Endometrium (tissue), 2 donors: ENCODE data around the gene TRAPPC12.

Source experiments
- FAIRE-seq: peaks from 2 replicates; lab custom pipeline; 2012; peaks lifted over from hg19 to GRCh38; lab: Jason Lieb, UNC
- donor health status: control.
- donor health status: control.

TRAPPC12 gene

DNA sequence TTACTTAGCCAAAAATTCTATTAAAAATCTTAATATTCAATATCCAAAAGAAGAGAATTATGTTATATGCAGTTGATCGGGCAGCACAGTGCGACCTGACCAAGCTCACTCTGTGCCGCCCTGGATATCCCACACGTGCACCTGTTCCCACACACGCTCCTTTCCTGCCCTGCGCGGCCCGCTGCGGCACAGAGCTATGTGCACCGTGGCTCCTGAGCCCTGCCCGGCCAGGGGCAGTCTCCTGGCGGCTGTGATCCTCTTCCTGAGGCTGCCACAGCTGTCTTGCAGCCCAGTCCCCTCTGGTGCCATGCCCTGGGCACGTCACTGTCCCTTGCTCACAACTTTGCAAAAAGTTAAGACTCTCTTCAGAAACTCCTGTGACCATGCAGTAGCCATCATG, 29.3 kb downstream of the TRAPPC12 start:
- FAIRE-seq = no peak

DNA sequence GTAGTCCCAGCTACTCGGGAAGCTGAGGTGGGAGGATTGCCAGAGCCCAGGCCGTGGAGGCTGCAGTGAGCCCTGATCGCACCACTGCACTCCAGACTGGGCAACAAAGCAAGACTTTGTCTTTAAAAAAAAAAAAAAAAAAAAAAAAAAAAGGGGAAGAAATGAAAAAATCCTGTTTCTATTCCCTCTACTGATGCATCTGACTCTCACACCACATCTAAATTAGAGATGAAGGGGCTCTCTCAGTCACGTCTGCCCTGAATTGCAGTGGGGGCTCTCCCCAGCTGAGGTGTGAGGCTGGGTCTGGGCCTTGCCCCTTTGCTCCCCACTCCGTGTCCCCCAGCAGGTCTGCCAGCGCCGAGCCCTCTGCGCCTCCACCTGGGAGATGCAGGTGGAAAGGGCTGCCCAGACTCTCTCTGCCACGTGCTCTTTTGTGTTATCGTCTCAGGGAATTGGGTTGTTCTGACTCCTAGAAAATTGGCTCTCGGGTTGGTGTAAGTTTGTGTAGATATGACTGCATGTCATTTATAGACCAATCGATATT, 30.2 kb downstream of the TRAPPC12 start:
- FAIRE-seq = no peak

DNA sequence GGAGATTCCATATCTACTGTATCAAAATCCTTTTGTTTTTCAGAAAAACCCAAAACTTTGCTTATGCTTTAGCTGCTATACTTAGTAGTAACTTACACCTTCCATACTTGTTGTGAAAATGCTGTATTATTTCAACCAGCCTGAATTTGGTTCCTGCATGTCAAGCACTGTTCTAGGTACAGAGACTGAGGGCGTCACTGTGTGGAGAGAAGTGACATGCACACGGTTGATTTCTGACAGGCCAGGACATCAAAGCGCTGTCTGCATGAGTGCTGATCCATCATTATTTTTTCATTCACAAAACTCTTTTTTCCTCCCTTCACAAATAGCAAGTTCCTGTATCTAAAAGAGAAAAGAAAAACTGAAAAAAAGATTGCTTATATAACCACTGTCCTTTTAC, 31.6 kb downstream of the TRAPPC12 start:
- FAIRE-seq = no peak

DNA sequence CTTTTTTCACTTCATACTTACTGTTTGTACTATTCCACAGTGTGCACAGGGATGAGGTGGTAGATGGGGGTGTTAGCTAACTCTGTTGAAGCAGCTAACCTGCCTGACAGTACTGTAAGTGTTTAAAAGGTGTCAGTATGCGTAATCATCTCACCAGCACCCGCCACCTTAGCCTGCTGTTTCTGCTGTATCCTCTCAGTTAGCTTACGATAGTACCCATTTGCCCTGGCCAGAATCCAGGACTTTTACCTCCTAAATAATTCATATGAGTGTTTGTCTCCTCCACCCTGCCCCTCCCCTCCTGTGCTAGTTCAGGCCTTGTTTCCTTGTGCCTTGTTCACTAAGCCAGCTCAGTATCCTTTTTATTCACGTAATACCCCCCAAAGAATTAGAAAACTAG, 34.2 kb downstream of the TRAPPC12 start:
- no peak for FAIRE-seq

DNA sequence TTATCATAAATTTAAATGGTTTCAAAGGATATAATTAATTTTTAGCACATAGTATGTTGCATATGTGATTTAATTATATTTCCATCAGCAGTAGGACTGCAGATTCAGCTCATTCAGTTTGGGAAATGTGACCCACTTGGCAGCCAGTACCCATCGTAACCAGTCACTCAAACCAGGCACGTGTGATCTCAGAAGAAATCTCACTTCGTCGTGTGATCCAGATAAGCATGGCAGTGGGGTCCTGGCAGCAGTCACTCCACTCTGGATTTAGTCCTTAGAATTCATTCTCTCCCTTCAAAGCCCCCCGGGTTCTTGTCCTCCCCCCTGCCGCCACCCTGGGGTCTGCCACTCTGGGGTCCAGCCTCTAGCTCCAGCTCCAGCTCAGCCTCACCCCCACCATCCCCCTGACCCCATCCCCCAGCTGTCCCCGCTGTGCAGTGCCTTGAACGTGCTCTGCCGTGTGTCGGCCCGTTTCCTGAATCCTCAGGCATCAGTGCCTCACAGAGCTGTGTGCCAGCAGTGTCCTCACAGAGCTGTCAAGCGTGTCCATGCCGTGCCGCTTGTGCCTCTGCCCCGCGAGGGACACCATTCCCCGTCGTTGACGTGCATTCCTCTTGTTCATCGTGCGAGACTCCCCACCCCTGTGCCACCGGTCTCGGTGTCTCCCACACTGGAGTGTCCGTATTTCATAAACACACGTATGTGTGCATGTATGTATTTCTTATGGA, 34.8 kb downstream of the TRAPPC12 start:
- FAIRE-seq = no peak

DNA sequence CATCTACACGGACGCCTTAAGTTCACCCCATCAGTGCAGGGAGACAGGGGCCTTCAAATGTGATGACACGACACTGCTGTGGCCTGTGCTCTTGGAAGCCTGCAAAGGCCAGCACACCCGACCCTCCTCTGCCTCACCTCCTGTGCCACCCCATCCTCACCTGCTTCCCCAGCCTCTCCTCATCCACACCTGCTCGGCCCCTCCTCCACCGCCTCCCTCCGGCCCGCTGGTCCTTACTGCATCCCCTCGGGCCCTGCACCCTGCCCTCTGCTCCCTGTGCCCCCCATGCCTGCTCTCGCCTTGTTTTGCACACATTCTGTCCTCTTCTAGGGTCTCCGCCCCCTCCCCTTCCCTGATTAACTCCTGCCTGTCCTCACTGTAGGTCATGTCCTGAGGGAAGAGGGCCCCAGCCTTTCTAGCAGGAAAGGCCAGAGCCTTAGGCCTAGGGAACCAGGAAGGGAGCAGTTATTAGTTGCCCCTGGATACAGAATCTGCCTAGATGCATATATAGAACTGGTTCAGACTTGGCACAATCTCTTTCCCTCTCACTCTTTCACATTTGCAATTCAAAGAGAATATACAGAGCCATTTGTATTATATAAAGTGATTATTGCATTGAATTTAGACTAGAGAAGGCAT, 39.4 kb downstream of the TRAPPC12 start:
- FAIRE-seq = no peak

DNA sequence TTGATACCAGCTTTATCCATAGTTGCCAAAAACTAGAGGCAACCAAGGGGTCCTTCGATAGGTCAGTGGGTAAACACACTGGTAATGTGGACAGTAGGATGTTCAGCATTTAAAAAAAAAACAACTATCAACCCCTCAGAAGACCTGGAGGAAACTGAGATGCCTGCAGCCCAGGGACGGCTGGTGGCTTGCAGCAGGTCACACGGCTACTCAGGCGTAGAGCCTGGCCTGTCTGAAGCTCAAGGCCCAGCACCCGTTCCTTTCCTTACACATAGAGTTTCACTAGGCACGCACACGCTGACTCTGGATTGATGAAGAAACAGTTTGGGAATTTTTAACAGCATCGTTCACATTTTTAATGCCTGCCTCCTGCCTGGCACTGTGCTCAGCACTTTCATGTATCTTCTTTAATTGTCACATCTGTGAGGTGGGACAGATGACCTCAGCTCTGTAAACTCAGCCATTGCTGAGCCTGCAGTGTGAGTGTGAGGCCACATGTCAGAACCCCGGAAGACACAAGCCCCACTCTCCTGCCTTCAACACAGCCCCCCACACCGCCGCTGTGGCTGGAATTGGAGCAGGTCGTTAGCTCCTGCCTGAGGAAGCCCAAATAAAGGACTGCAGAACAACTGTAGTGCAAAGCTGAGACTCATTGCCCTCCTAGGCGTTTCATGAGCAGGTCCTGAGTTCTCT, 40.7 kb downstream of the TRAPPC12 start:
- no peak for FAIRE-seq

DNA sequence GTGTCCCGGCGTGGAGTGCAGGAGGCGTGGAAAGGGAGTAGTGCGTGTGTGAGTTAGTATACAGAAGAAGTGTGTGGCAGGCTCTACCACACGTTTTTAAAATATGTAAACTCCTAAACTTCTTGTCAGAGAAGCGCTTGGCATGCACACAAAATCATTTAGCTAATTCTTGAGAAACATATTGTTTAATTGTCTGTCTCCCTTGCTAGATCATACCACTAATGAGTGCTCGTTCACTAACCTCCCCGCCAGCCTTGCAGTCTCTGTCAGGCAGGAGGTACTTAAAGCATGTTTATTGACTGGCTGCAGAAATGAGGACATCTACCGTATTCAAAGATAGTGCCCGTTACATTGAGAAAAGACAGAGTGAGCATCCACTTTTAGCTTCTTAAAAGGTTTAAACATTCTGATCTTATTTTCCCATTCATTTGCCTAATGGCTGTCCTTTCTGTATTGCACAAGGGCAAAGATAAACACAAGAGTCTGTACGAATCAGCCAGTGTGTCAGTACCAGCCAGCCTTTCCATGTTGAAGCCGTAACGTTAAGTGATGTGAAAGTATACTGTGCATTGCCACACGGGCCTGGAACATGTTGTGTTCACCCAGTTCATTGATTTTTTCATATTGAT, 41.4 kb downstream of the TRAPPC12 start:
- FAIRE-seq = no peak

DNA sequence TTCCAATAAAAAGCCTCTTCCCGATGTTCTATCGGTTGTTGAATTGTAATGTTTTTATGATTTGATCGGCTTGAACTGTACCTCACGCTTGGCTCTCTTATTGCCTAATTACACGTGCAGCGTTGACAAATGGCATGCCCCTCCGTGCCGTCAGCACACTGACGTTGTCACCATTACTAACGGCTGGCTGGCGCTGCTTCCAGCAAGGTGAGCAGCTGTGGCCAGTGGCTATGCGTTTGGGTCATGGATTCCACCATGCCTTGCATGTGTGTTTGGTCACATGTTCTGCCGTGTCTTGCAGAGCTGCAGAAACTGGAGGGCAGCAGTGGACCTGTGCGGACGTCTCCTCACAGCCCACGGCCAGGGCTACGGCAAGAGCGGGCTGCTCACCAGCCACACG, 42.1 kb downstream of the TRAPPC12 start:
- FAIRE-seq = no peak

DNA sequence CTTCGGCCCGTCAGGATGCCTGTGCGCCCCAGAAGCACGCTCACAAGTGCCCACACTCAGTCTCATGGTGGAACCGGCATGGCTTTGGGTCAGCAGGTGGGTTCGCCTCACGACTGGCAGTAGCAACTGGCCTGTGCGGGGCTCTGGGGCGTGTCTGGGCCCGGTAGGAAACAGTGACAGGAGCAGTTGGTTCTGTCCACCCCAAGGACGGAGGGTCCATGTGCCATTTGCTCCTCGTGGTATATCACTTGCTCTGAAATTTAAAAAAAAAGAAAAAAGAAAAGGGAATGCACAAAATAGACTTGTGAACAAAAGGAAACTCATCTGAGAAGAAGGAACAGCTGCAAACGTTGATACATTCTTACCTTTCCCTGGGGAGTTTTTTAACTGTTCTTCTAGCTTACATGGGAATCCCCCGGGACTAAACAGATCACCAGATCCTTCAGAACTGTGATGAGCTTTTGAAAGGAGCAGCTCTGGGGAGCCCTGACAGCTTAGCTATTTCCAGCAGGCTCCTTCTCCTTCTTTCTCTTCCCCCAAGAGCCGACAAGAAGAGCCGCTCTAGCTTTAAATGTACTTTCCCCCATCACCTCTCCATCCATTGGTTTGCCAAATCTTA, 42.8 kb downstream of the TRAPPC12 start:
- FAIRE-seq = no peak

DNA sequence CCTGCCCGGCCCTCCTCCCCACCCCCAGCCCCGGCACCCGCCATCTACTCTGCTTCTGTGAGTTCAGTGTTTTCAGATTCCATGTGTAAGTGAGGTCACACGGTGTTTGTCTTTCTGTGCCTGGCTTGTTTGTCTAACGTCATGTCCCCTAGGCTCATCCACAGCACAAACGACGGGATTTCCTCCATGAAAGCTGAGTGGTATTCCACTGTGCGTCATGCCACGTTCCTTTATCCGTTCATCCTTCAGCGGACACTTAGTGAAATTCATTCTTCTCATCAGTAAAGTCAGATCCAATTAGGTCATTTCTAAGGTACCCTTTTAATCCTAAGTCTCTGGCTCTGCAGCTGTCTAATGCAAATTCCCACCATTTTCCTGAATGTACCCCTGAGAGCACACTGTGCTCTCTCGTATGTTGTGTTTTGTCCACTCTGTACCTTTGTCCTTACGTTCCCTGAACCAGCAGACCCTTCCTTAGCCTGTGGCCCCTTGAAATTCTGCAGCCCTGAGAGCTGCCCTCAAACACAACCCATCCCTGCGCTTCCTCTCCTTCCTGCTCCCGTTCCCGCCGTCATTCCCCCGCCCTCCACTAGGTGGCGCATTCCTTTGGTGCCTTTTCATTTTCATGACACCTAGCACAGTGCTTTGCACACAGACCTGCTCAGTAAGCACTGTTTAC, 44.1 kb downstream of the TRAPPC12 start:
- FAIRE-seq = no peak

DNA sequence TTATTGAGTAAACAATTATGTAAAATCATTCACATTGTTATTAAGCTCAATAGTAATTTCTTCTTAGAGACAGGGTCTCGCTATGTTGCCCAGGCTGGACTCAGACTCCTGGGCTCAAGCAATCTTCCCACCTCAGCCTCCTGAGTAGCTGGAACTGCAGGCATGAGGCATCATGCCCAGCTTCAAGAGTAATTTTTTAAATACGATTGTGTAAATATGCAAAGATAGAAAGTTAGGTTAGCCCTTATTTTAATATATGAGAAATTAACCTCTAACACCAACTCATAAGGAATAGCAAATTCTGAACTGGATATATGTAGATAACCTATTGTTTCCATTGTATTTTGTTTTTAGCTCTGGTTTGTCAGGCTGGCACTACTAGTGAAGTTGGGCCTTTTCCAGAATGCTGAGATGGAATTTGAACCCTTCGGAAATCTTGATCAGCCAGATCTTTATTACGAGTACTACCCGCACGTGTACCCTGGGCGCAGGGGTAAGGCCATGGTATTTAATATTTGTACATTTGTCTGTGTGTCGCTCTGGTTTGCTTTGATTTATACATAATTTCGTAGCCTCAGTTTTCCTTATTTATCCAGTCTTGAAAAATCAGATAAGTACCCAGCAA, 44.8 kb downstream of the TRAPPC12 start:
- no peak for FAIRE-seq

DNA sequence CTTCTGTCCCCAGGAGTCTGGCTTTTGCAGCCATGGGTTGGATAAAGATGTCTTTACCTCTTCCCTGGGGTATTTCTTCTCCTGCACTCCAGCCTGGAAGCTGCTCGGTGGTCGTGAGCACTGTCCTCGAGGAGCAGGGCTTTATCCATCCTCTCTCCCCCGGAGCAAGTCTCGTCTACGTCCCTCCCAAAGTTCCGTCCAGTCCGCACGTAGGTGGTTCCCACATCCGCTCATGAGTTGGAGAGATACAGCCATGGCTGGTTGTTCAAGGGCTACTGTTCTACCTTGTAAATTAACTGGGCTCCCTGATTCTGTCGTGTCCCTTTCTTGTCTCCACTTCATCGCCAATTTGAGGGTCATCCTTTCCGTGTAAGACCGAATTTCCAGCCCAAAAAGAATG, 47.1 kb downstream of the TRAPPC12 start:
- no peak for FAIRE-seq

DNA sequence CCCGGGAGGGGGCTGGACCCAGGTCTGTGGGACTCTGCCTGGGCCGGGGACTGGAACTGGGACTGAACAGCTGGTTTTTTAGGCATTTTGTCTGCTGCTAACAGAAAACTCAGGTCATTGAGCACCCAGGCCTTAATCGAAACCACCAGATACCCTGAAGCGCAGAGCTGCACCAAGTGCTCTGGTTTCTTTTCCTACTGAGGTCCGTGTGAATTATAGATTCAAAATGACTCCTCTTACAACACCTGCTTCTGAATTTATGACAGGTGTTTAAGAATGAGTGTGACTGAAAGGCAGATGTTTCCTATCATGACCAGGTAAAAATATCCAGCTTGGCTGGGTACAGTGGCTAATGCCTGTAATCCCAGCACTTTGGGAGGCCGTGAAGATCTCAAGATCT, 47.8 kb downstream of the TRAPPC12 start:
- no peak for FAIRE-seq

DNA sequence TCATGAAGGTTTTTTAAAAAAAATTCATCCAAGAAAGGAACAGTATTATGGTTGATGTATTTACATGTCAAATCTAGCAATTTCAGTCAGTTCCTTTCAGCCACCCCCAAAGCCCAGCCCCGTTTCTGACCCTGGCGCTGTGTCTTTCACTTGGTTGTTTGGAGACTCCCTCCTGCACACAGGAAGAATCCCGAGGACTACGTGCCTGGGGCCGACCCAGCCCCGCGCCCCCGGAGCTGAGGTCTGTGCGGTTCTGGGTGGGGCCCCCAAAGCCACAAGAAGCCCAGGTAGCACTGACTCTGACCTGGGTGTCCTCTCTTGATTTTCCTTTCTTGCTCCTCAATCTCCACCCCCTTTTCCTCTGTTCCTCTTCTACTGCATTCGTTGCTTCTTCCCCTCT, 49.1 kb downstream of the TRAPPC12 start:
- FAIRE-seq = no peak

DNA sequence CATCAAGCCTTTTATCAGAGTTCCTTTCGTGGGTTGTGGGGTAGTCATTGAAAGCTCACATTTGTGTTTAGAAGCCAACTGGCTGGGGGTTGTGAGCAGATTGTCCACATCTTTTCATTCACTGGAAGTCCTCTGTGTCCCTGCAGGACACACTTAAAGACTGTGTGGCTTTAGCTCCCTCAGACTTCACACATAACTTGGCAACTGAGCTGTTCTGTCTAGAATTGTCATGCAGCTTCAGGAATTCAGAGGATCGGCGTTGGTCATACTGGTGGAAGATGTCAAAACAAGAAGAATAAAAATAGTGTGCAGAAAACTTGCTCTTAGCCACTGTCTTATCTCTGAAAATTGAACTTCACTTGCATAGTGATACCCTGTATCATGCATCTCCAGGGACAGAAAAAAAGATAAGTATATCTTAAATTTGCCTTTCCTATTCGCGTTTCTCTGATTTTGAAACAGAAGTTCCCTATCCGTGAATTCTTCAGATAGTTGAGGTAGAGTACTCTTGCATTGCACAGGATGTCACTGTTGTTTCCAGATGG, 49.6 kb downstream of the TRAPPC12 start:
- FAIRE-seq = no peak

DNA sequence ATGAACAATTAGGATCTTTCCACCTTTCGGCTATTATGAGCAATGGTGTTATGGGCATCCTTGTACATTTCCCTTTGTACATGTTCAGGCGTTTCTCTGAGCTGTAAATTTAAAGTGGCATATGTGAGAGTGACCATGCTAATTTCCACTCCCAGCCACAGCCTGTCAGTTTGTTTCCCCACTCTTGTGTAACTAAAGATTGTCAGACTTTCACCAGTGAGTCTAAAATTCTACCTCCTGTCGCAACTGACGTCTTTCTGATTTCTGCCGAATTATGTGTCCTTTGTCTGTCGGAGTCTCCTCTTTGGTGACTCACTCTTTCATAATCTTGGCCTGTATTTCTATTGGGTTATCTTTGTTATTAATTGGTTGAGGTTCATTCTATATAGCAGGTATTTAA, 50.7 kb downstream of the TRAPPC12 start:
- FAIRE-seq = no peak

DNA sequence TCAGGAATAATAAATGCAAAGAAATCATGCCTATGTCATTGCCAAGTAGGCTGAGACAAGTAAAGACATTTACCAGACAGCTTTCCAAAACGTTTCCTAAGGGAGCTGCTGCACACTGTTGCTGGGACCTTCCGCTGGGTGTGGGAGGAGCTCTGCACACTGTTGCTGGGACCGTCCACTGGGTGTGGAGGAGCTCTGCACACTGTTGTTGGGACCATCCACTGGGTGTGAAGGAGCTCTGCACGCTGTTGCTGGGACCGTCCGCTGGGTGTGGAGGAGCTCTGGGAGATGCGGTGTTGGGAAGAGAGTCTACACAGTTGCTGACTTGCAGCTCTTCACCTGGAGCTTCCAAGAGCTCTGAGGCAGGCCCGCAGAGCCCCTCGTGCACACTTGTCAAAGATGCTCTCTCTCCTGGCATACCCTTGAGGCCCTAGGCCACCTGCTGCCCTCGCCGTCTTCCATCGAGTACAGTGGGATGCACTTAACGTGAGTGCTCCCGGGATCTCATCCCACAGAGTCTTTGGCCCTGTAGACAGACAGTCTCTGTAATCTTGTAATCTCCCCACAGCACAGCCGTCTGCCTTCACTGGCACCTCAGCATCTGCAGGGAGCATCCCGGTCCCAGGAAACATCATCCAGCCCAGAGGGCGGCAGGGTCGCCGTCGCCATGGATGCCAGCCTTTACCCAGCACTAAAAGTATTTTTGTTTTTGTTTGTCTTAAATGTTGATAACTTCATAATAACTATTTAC, 51.4 kb downstream of the TRAPPC12 start:
- FAIRE-seq = no peak

DNA sequence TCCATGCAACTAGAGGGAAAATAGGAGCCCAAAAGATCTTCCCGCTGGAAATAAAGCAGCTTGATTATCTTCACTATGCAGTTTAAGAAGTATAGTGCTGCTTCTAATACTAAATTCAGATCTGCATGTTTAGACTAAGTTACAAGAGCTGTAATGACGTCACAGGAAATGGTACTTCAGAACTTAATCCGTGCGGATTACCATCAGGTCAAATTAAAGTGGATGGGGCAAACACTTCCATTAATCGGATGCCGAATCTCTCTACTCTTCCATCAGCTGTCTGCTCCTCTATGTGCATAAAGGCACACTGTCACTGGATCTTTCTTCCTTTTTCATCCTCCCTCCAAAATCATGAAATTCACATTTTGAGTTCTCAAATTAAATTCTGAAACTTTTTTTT, 52.6 kb downstream of the TRAPPC12 start:
- FAIRE-seq = no peak

DNA sequence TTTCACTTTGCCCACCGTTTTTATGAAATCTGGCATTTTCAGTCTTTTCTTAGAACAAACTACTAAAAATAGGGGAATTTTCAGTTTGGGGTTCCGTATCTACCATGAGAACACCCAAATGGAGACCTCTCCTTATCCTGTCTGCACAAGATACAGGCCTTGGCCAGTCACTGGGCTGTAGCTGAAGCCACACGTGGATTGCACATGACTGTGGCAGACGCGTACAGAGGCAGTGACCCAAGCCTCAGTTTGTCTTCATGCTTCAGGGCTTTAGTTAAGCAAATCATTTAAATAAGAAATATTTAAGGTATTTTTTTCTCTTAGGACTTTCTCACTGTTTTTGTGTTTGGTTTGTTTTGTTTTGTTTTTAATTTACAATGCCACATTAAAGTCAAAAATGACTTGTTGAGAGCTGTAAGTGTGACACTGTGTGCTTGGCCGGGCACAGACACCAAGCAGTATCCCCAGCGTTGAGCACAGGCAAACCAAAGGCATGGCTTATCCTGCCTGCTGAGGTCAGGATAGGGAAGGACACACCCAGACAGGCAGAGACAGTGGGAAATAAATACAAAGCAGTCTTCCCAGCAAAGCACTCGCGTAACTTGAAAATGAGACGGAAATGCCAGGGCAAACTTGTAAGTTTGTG, 53.3 kb downstream of the TRAPPC12 start:
- FAIRE-seq = no peak
